K562 (cell line): ENCODE measurements around the gene MAML1. TPM values are rescaled to one million over a fixed set of nuclear protein-coding genes. Genes with fewer than 3 reads are reported as not detected.
A peak's percentile ranks its signal among the peaks of the same experiment; 100 is the strongest.

Source experiments
- CEBPB ChIP-seq: fragments of 450-650 bp; IDR thresholded peaks from 2 replicates; pipeline ENCODE4 v1.6.1; 2016; ENCODE audit warnings: missing genetic modification characterization, missing compliant biosample characterization
- ETS2 ChIP-seq: IDR thresholded peaks from 2 replicates; pipeline ENCODE4 v1.6.1; 2016; ENCODE audit warnings: borderline replicate concordance, missing genetic modification characterization, mild to moderate bottlenecking, moderate library complexity, missing compliant biosample characterization; ENCODE audit not compliant: poor library complexity, severe bottlenecking
- polyA plus RNA-seq, 8 experiments: library from polyadenylated mRNA; depleted of rRNA in 4 of 8; stranded (reverse) in 5 of 8; unstranded in 3 of 8; fragments of >200 nt; fragmentation: Nextera tagmentation in 2 of 8; fragmentation: Illumina TruSeq in 1 of 8; extraction: Ambion mirVana in 2 of 8; extraction: Trizol in 1 of 8; gene quantifications; 2 replicates each; pipeline versions ENCODE4 v1.2.1 to v1.2.3, GENCODE V29; 2011 to 2014; ENCODE audit warnings: inconsistent platforms in 1 of 8, missing spikeins in 1 of 8
- total RNA-seq, 7 experiments: library from RNA; depleted of rRNA in 6 of 7; stranded (reverse); fragments of >200 nt in 6 of 7; fragmentation: Illumina TruSeq in 2 of 7; extraction: Trizol in 2 of 7; gene quantifications; 2 replicates each; pipeline versions ENCODE4 v1.2.1 to v1.2.3, GENCODE V29; 2011 to 2021; ENCODE audit warnings: low replicate concordance in 1 of 7
- TF ChIP-seq, protein P1 (sequence below), 2 experiments: fragments of 450-650 bp in 1 of 2; sonication (generic) in 1 of 2; formaldehyde crosslinking; conservative IDR thresholded peaks; 2 replicates each; pipeline versions ENCODE4 v1.4.0 to v1.8.1; 2020 to 2022; ENCODE audit warnings: mild to moderate bottlenecking in 1 of 2, missing genetic modification reagents in 1 of 2
- TF ChIP-seq, protein P2 (sequence below): fragments of 250-450 bp; sonication (Bioruptor Pico); IDR thresholded peaks from 2 replicates; pipeline ENCODE4 v1.5.0; 2020; ENCODE audit warnings: mild to moderate bottlenecking
- TF ChIP-seq, protein P3 (sequence below): fragments of 450-650 bp; IDR thresholded peaks from 2 replicates; pipeline ENCODE4 v1.6.1; 2016
- TF ChIP-seq, protein P4 (sequence below): sonication (generic); formaldehyde crosslinking; IDR thresholded peaks from 2 replicates; pipeline ENCODE4 v1.8.0; 2022; ENCODE audit warnings: missing genetic modification reagents, mild to moderate bottlenecking, borderline replicate concordance

MAML1 gene
- total and polyA plus RNA-seq, 9 of the 15 experiments (the other 6 are each of a cell fraction or from before 2014, with no cell fraction given) = 0.32 to 18.4 (median 7.0) TPM

DNA sequence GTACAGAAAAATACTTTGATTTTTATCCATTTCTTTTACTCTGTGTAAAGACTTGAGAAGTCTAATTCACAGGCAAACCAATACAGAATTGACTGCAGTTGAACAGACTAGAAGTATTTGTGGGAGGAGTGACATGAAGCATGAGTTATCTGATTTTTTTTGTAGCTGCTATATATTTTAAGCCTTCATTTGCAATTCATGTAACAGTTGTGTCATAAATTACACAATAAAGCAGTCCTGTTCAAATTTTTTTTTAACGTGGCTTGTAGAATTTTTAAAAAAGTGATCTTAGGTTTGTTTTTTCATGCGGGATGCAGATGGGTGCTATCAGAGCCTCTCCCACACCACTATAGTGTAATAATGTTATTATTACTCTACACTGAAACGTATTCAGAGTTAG lies 2.9 kb upstream of the MAML1 start (continued):
- TF ChIP-seq, protein P1, sequence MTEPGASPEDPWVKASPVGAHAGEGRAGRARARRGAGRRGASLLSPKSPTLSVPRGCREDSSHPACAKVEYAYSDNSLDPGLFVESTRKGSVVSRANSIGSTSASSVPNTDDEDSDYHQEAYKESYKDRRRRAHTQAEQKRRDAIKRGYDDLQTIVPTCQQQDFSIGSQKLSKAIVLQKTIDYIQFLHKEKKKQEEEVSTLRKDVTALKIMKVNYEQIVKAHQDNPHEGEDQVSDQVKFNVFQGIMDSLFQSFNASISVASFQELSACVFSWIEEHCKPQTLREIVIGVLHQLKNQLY (CRISPR knock-in tag; conservative IDR thresholded peaks at IDR 0.05) = no peak
- TF ChIP-seq CEBPB = peak; percentile 44
- TF ChIP-seq, protein P2, sequence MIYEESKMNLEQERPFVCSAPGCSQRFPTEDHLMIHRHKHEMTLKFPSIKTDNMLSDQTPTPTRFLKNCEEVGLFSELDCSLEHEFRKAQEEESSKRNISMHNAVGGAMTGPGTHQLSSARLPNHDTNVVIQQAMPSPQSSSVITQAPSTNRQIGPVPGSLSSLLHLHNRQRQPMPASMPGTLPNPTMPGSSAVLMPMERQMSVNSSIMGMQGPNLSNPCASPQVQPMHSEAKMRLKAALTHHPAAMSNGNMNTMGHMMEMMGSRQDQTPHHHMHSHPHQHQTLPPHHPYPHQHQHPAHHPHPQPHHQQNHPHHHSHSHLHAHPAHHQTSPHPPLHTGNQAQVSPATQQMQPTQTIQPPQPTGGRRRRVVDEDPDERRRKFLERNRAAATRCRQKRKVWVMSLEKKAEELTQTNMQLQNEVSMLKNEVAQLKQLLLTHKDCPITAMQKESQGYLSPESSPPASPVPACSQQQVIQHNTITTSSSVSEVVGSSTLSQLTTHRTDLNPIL = no peak
- TF ChIP-seq, protein P3, sequence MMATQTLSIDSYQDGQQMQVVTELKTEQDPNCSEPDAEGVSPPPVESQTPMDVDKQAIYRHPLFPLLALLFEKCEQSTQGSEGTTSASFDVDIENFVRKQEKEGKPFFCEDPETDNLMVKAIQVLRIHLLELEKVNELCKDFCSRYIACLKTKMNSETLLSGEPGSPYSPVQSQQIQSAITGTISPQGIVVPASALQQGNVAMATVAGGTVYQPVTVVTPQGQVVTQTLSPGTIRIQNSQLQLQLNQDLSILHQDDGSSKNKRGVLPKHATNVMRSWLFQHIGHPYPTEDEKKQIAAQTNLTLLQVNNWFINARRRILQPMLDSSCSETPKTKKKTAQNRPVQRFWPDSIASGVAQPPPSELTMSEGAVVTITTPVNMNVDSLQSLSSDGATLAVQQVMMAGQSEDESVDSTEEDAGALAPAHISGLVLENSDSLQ = peak; percentile 25; the same call in 1 of the 2 replicates
- TF ChIP-seq, protein P4, sequence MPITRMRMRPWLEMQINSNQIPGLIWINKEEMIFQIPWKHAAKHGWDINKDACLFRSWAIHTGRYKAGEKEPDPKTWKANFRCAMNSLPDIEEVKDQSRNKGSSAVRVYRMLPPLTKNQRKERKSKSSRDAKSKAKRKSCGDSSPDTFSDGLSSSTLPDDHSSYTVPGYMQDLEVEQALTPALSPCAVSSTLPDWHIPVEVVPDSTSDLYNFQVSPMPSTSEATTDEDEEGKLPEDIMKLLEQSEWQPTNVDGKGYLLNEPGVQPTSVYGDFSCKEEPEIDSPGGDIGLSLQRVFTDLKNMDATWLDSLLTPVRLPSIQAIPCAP (CRISPR knock-in tag) = no peak
- TF ChIP-seq ETS2 = no peak
